Left ventricle myocardium inferior (tissue), 1 donor: ENCODE results near the gene LSAMP. TPM values are rescaled to one million over a fixed set of nuclear protein-coding genes. Genes with fewer than 3 reads are reported as not detected.
A peak's percentile ranks its signal among the peaks of the same experiment; 100 is the strongest.

ENCODE experiments used
- DNase-seq: peaks from one replicate; pipeline ENCODE4 v3.0.0-alpha.2; 2020
- H3K27ac ChIP-seq: fragments of 200-600 bp; replicated peaks from 2 replicates; pipeline ENCODE4 v1.8.0; 2021
- H3K27me3 ChIP-seq: fragments of 200-600 bp; 2 replicates; pipeline ENCODE4 v1.8.0; 2021; ENCODE audit warnings: low read depth
- H3K36me3 ChIP-seq: fragments of 200-600 bp; 2 replicates; pipeline ENCODE4 v1.8.0; 2021
- H3K4me1 ChIP-seq: fragments of 200-600 bp; 2 replicates; pipeline ENCODE4 v1.8.0; 2021
- H3K4me3 ChIP-seq: fragments of 200-600 bp; 2 replicates; pipeline ENCODE4 v1.8.0; 2021; ENCODE audit warnings: mild to moderate bottlenecking, moderate library complexity
- H3K9me3 ChIP-seq: fragments of 200-600 bp; replicated peaks from 2 replicates; pipeline ENCODE4 v1.8.0; 2021
- CTCF ChIP-seq: fragments of 200-600 bp; IDR thresholded peaks from 2 replicates; pipeline ENCODE4 v1.8.0; 2021; ENCODE audit warnings: antibody characterized with exemption, mild to moderate bottlenecking, borderline replicate concordance
- intact Hi-C: fragments of 100-400 bp; cut with micrococcal nuclease; formaldehyde crosslinking; loops from one replicate; pipeline ENCODE4 v1.11.0; 2022
- total RNA-seq: library from RNA; stranded (reverse); fragmentation: NEBNext Ultra II Directional; extraction: Animal tissue kit (Norgen Biotek cat#: 25700); gene quantifications from one replicate; pipeline ENCODE4 v1.2.1, GENCODE V29; 2021
- donor health status: DM: no; HTN: yes; CAD: no; lungs with severe emphysema.

LSAMP gene
- total RNA-seq, 1 donor from 2014 or later, result 1.2 TPM

DNA sequence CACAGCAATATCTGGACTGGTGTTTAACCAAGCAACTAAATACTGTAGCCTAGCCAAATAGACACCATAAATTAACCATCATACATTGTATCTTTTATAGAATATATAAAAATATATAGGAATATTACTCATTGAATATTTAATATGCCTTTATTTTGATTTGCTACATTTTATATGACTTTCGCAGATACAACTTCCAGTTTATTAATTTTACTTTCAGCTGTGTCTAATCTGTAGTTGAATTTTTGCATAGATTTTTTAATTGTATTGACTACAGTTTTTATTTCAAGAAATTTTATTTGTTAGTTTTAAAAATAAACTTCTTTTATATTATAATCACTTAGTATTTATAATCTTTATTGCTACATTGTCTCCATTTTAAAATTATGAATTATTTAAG is 299.7 kb downstream of the LSAMP start:
- no peaks in the 10 kb centered on the region for H3K27me3 ChIP-seq
- TF ChIP-seq CTCF, result no peak
- H3K4me3 ChIP-seq, result no peak overlapping the region
- H3K4me1 ChIP-seq, result no peaks in the 10 kb centered on the region
- intact Hi-C loops, result no loop called here
- H3K27ac ChIP-seq, result no peak overlapping the region
- DNase-seq, result no peak
- peaks cover 32% of the 10 kb centered on the region for H3K9me3 ChIP-seq
- H3K36me3 ChIP-seq, result no peaks in the 10 kb centered on the region

DNA sequence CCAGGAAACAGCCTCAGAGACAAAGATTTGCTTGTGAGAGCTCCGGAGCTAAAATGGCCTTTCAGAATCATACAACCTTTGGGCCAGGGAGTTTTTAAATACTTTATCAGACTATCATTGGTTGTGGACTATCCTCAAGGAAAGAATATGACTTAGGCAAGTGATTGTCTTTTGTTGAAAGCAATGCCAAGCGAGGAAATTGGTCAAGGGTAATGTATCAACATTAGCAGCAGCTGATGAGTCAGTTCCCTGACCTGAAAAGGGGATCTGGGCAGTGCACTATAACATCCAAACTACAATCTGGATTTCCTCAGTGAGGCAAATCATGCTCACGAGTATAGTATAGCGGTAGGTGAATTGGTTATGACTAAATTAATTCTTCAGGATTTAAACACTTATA is 303.6 kb downstream of the LSAMP start:
- Histone ChIP-seq H3K27me3 (no peaks in the 10 kb centered on the region), H3K9me3 (peaks cover 26% of the 10 kb centered on the region), H3K36me3 (no peaks in the 10 kb centered on the region), H3K27ac (no peak overlapping the region), H3K4me1 (no peaks in the 10 kb centered on the region), H3K4me3 (no peak overlapping the region)
- no peak for DNase-seq
- intact Hi-C loops, result no loop called here
- TF ChIP-seq CTCF, result no peak

DNA sequence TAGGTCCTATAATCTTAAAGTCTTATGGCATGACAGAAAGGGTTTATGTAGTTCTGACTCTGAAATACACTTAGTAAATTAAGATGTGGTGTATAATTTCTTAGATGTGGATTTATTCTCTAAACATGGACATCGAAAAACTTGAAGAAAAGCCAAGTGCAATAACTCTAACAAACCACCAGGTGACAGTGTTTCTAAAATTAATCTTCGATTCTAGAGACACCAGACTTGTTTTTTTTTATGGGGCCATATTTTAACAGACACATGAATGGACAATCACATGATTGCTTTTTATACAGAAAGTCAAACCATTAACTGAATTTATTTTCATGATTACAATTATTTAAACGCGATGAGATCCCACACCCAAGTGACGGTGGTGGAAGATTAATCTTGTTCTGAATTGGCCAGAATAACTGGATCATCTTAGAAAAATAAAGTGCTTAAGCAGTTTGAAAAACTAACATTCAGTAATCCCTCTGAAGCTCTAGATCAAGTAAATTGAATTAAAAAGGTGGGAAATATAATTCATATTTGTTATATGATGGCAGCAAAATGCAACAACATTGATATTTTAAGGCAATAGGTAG is 305.1 kb downstream of the LSAMP start:
- intact Hi-C loops, result no loop called here
- peak; percentile 74 for TF ChIP-seq CTCF
- H3K27ac ChIP-seq, result no peak overlapping the region
- no peaks in the 10 kb centered on the region for H3K27me3 ChIP-seq
- H3K4me1 ChIP-seq, result peaks cover 4% of the 10 kb centered on the region
- H3K36me3 ChIP-seq, result no peaks in the 10 kb centered on the region
- peaks cover 11% of the 10 kb centered on the region for H3K9me3 ChIP-seq
- no peak overlapping the region for H3K4me3 ChIP-seq
- no peak for DNase-seq

DNA sequence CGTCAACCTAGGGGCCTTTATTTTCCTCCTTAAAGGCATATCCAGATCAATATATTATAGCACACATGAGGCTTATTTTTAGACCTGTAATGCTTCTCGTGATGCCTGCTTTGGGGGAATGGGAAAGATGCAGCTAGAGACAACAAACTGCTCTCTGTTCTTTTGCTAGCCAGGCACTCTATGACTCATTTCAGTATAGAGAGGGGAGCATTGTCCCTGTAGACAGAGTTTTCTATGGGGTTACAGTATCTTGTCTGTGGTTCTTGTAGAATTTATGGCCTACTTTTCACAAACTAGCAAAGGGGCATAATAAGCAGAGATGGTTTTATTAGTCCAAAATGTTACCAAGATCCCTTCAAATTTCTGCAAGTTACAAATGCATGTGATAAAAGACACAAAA is 305.6 kb downstream of the LSAMP start:
- intact Hi-C loops, result no loop called here
- H3K27ac ChIP-seq, result no peak overlapping the region
- H3K9me3 ChIP-seq, result peaks cover 6% of the 10 kb centered on the region

DNA sequence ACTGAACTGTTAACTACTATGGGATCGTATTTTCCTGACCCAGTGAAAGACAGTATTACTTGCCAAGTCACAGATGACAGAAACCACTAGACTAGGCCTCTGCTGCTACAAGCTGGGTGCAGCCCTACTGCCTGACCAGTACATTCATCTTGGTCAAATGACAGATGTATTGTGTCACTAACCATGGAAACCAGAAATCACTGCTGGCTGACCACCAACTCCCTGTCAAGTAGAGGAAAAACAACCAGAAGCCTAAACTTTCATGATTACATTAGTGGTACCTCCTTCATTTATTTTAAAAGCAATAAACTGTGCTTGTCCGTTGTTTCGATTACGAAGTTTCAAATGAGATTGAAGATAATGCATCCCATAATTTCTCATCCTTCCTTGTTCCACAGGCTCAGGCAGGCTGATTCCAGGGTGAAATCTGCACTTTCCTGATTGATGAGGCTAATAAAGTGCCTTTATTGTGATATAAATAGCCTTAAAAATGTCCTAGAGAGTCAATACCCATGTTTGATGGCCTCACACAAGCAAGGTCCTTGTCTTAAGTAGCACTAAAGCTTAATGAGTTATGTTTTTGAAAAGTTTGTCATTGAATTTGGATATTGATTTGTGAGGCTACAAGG is 309.7 kb downstream of the LSAMP start:
- H3K9me3 ChIP-seq, result no peaks in the 10 kb centered on the region
- no peak overlapping the region for H3K4me3 ChIP-seq
- intact Hi-C loops, result no loop called here
- no peaks in the 10 kb centered on the region for H3K27me3 ChIP-seq
- no peak for TF ChIP-seq CTCF
- peaks cover 4% of the 10 kb centered on the region for H3K4me1 ChIP-seq
- H3K27ac ChIP-seq, result peak overlapping the region; percentile 39
- DNase-seq, result peak; percentile 34
- no peaks in the 10 kb centered on the region for H3K36me3 ChIP-seq

More for the DNA sequence above, 305.6 kb downstream of the LSAMP start:
- no peak for DNase-seq
- H3K4me3 ChIP-seq, result no peak overlapping the region
- TF ChIP-seq CTCF, result no peak
- H3K36me3 ChIP-seq, result no peaks in the 10 kb centered on the region
- H3K27me3 ChIP-seq, result no peaks in the 10 kb centered on the region
- peaks cover 4% of the 10 kb centered on the region for H3K4me1 ChIP-seq
